Measurements from ENCODE around the gene AGPAT3. TPM values are rescaled to one million over a fixed set of nuclear protein-coding genes. Genes with fewer than 3 reads are reported as not detected.

AGPAT3 gene
- total and polyA plus RNA-seq, 2 donors (not counting 3 experiments of a cell fraction or from before 2014, with no cell fraction given) = 39.9 to 76.7 TPM

DNA sequence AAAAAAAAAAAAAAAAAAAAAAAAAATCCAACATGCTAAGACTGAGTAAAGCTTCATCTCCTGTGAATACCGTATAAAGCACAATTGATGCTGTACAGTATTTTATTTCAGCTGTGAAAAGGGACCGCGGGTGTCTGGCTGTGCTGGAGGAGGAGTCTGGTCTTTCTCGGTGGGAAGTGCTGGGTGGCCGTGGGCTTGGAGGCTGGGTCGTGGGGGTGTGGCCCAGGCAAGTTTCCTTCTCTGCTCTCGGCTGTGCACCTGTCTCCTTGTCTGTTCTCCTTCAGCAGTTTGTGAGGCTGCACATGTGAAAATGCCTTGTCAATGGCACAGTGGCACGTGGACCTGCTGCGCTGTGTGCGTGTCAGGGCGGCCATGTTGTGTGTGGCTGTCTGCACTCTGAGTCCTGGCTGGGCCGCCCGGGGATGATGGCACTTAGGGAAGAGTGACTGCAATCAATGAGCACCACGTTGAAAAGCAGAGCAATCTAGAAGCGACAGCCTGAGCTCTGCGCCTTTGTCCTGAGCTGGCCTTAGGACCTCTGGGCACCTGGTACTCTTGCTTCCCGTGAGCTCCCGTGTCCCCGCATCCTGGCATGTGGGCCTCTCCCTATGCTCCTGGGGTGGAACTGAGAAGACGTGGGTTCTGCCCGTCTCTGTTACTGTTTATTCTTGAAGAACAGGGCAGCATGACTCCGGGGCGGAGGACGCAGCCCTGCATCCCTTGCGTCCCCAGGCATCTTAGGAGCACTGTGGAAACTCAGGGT is 14.5 kb downstream of the AGPAT3 start:
- no peaks in the 10 kb centered on the region for H3K9me3 ChIP-seq (replicated peaks; ENCODE audit: control insufficient read depth, insufficient read depth, low read length)
- H4K20me1 ChIP-seq (replicated peaks; ENCODE audit: control insufficient read depth, extremely low read depth, insufficient read depth, low read length) = no peaks in the 10 kb centered on the region
- CTCF ChIA-PET = interaction anchor here (0.6 to 0.9 kb wide), 2 partner anchors 8 to 11 kb away, joined by 3 read pairs; no protein-coding TSS in a partner anchor
- no peak for DNase-seq (ENCODE audit: low read depth, low spot score)
- BruUV-seq (replicated peaks) = no TSS peak
- H3K4me3 ChIP-seq (replicated peaks in 1 of 3; ENCODE audit: insufficient read depth in 1 of 3, low read depth in 1 of 3, low read length in 3 of 3) = no peak overlapping the region
- TF ChIP-seq EZH2 (IDR thresholded peaks at IDR 0.05; ENCODE audit: borderline replicate concordance, low read depth, low read length, severe bottlenecking) (no peak), GATA2 (IDR thresholded peaks at IDR 0.05; ENCODE audit: insufficient read depth, insufficient read length, low read depth, low read length) (no peak), FOS (IDR thresholded peaks at IDR 0.05; ENCODE audit: borderline replicate concordance, insufficient read depth, low read length) (no peak), POLR2AphosphoS5 (IDR thresholded peaks at IDR 0.05; ENCODE audit: insufficient read depth, low read depth, low read length) (no peak), JUN (IDR thresholded peaks at IDR 0.05; ENCODE audit: borderline replicate concordance, insufficient read depth, insufficient read length, low read depth) (no peak), MYC (IDR thresholded peaks at IDR 0.05; ENCODE audit: low read depth, low read length) (no peak), POLR2A (IDR thresholded peaks at IDR 0.05; ENCODE audit: low read depth, low read length) (no peak)
- TF ChIP-seq, protein P1, sequence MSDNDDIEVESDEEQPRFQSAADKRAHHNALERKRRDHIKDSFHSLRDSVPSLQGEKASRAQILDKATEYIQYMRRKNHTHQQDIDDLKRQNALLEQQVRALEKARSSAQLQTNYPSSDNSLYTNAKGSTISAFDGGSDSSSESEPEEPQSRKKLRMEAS (IDR thresholded peaks at IDR 0.05; ENCODE audit: insufficient read depth, insufficient read length) = no peak
- TF ChIP-seq, protein P2, sequence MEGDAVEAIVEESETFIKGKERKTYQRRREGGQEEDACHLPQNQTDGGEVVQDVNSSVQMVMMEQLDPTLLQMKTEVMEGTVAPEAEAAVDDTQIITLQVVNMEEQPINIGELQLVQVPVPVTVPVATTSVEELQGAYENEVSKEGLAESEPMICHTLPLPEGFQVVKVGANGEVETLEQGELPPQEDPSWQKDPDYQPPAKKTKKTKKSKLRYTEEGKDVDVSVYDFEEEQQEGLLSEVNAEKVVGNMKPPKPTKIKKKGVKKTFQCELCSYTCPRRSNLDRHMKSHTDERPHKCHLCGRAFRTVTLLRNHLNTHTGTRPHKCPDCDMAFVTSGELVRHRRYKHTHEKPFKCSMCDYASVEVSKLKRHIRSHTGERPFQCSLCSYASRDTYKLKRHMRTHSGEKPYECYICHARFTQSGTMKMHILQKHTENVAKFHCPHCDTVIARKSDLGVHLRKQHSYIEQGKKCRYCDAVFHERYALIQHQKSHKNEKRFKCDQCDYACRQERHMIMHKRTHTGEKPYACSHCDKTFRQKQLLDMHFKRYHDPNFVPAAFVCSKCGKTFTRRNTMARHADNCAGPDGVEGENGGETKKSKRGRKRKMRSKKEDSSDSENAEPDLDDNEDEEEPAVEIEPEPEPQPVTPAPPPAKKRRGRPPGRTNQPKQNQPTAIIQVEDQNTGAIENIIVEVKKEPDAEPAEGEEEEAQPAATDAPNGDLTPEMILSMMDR (IDR thresholded peaks at IDR 0.05; ENCODE audit: extremely low read depth in 1 of 2, insufficient read depth in 1 of 2, low read depth in 1 of 2, low read length in 2 of 2) = no peak
- no peak overlapping the region for H2AFZ ChIP-seq (ENCODE audit: low read depth, low read length)
- H3K27ac ChIP-seq (ENCODE audit: insufficient read depth, low read depth, low read length) = no peak overlapping the region
- POLR2A ChIA-PET = no interaction called here
- H3K4me1 ChIP-seq (ENCODE audit: control insufficient read depth, extremely low read depth, insufficient read depth, low read length) = peaks cover 4% of the 10 kb centered on the region
- H3K36me3 ChIP-seq (ENCODE audit: control insufficient read depth in 2 of 2, extremely low read depth in 1 of 2, insufficient read depth in 2 of 2, low read length in 2 of 2) = peaks cover 0 to 10% of the 10 kb centered on the region in 2 experiments
- no peak overlapping the region for H3K4me2 ChIP-seq (ENCODE audit: insufficient read depth, low read length)
- no peak for FAIRE-seq
- H3K79me2 ChIP-seq (ENCODE audit: control insufficient read depth, insufficient read depth, low read length) = peaks cover 52% of the 10 kb centered on the region
- dilution Hi-C loops (cut with MboI; ENCODE audit: extremely low pct_ligation_motif_present, low sequenced_read_pairs) = no loop called here
- no peak overlapping the region for H3K9ac ChIP-seq (replicated peaks; ENCODE audit: extremely low read depth, insufficient read depth, low read length)
- intact Hi-C loops (cut with micrococcal nuclease) = no loop called here
- H3K9me1 ChIP-seq (replicated peaks; ENCODE audit: control insufficient read depth, extremely low read depth, insufficient read depth, low read length) = no peaks in the 10 kb centered on the region
- H3K27me3 ChIP-seq (ENCODE audit: control insufficient read depth in 2 of 2, insufficient read depth in 2 of 2, low read length in 2 of 2) = no peaks in the 10 kb centered on the region
